ENCODE data around the gene MOB3A.

- no peak for TF ChIP-seq CTCF (IDR thresholded peaks at IDR 0.05; ENCODE audit: low read depth, low read length, missing input control)
- TF ChIP-seq RXRA (IDR thresholded peaks at IDR 0.05), result no peak
- no peak for TF ChIP-seq ATF3 (IDR thresholded peaks at IDR 0.05)
- TF ChIP-seq RAD21 (IDR thresholded peaks at IDR 0.05), result no peak
- TF ChIP-seq GABPA (IDR thresholded peaks at IDR 0.05 in 1 of 2, conservative IDR thresholded peaks at IDR 0.05 in 1 of 2), result no peak
- no peak for TF ChIP-seq TAF1 (conservative IDR thresholded peaks at IDR 0.05)
- TF ChIP-seq SP1 (IDR thresholded peaks at IDR 0.05), result no peak
- TF ChIP-seq MAX (IDR thresholded peaks at IDR 0.05), result no peak
These were observed 23.2 kb downstream of the MOB3A start for GRCh38 chr19:2072757-2073551.
